ENCODE measurements around the gene KISS1R.

DNA sequence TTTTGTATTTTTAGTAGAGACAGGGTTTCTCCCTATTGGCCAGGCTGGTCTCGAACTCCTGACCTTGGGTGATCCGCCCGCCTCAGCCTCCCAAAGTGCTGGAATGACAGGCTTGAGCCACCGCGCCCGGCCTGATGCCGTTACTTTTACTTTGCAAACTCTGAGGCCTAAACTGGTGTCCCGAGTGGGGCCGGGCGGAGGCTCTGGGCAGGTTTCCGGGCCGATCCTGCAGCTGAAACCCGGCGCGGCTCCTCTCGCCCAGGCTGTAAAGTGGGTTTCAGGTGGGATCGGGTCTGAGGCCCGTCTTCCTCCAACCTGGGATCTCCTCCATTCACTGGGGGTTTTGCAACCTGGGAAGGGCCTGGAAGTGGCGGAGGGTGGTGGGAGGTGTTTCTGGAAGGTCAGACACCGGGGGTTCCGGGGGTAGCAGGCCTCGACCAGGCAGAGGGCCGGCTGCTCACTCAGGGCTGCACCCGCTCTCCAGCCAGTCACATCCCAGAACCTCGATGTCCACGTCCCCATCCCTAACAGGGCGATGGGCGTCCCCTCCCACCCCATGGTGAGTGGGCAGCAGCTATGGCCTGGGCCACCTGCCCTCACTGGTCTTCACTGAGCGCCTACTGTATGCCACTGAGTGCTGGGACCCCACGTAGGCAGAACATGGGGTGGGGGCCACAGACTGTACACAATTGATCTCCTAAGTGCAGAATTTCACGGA is 45.7 kb downstream of the KISS1R start:
- TF ChIP-seq, protein P1, sequence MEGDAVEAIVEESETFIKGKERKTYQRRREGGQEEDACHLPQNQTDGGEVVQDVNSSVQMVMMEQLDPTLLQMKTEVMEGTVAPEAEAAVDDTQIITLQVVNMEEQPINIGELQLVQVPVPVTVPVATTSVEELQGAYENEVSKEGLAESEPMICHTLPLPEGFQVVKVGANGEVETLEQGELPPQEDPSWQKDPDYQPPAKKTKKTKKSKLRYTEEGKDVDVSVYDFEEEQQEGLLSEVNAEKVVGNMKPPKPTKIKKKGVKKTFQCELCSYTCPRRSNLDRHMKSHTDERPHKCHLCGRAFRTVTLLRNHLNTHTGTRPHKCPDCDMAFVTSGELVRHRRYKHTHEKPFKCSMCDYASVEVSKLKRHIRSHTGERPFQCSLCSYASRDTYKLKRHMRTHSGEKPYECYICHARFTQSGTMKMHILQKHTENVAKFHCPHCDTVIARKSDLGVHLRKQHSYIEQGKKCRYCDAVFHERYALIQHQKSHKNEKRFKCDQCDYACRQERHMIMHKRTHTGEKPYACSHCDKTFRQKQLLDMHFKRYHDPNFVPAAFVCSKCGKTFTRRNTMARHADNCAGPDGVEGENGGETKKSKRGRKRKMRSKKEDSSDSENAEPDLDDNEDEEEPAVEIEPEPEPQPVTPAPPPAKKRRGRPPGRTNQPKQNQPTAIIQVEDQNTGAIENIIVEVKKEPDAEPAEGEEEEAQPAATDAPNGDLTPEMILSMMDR (IDR thresholded peaks at IDR 0.05): no peak
- no peak for TF ChIP-seq POLR2A (IDR thresholded peaks at IDR 0.05)

Data from adrenal gland (tissue), 5 donors.